Measurements from ENCODE around the gene TSPAN18.
"Not testable (repeated sequence)": the region's sequence is repeated elsewhere in the genome, so short reads cannot be mapped to it uniquely, and the experiment has no call there.

The TSPAN18 gene

GRCh38 chr11:44854086-44854485, 127.3 kb downstream of the TSPAN18 start:
- no peak for DNase-seq

- DNase-seq = no peak
Observed at GRCh38 chr11:44854741-44855492, 128.2 kb downstream of the TSPAN18 start.

GRCh38 chr11:44855493-44855849, 128.7 kb downstream of the TSPAN18 start:
- peak; percentile 57 for DNase-seq

GRCh38 chr11:44857490-44858090, 130.8 kb downstream of the TSPAN18 start:
- DNase-seq = no peak

- DNase-seq = no peak
Observed at GRCh38 chr11:44858796-44859527, 132.2 kb downstream of the TSPAN18 start.

- DNase-seq = no peak
Observed at GRCh38 chr11:44859528-44859925, 132.8 kb downstream of the TSPAN18 start.

- no peak for DNase-seq
Observed at GRCh38 chr11:44860346-44860745, 133.6 kb downstream of the TSPAN18 start.

- DNase-seq = peak; percentile 92
Observed at GRCh38 chr11:44861849-44862557, 135.2 kb downstream of the TSPAN18 start.

GRCh38 chr11:44862558-44863101, 135.9 kb downstream of the TSPAN18 start:
- no peak for DNase-seq

GRCh38 chr11:44863231-44863630, 136.5 kb downstream of the TSPAN18 start:
- DNase-seq = no peak

- DNase-seq = no peak
Observed at GRCh38 chr11:44865866-44866272, 139.1 kb downstream of the TSPAN18 start.

- DNase-seq = no peak
Observed at GRCh38 chr11:44866286-44866685, 139.5 kb downstream of the TSPAN18 start.

- DNase-seq = no peak
Observed at GRCh38 chr11:44868021-44868420, 141.3 kb downstream of the TSPAN18 start.

GRCh38 chr11:44868455-44869421, 142.0 kb downstream of the TSPAN18 start:
- no peak for DNase-seq

GRCh38 chr11:44870181-44870580, 143.4 kb downstream of the TSPAN18 start:
- no peak for DNase-seq

- DNase-seq = no peak
Observed at GRCh38 chr11:44870615-44871176, 143.9 kb downstream of the TSPAN18 start.

GRCh38 chr11:44871682-44872081, 144.9 kb downstream of the TSPAN18 start:
- not testable (repeated sequence) for DNase-seq

- DNase-seq = no peak
Observed at GRCh38 chr11:44872556-44872955, 145.8 kb downstream of the TSPAN18 start.

GRCh38 chr11:44873537-44873936, 146.8 kb downstream of the TSPAN18 start:
- no peak for DNase-seq

GRCh38 chr11:44874284-44874683, 147.5 kb downstream of the TSPAN18 start:
- DNase-seq = no peak

GRCh38 chr11:44875037-44875436, 148.3 kb downstream of the TSPAN18 start:
- no peak for DNase-seq
